HG03354 (cell line): ENCODE results near the gene DDX42.

ENCODE experiments used
- ATAC-seq: cut with Tn5 transposase; IDR thresholded peaks from one replicate; pipeline ENCODE4 v1.9.1; 2021; ENCODE audit warnings: mild to moderate bottlenecking; ENCODE audit not compliant: unreplicated experiment, poor library complexity, severe bottlenecking

The DDX42 gene

DNA sequence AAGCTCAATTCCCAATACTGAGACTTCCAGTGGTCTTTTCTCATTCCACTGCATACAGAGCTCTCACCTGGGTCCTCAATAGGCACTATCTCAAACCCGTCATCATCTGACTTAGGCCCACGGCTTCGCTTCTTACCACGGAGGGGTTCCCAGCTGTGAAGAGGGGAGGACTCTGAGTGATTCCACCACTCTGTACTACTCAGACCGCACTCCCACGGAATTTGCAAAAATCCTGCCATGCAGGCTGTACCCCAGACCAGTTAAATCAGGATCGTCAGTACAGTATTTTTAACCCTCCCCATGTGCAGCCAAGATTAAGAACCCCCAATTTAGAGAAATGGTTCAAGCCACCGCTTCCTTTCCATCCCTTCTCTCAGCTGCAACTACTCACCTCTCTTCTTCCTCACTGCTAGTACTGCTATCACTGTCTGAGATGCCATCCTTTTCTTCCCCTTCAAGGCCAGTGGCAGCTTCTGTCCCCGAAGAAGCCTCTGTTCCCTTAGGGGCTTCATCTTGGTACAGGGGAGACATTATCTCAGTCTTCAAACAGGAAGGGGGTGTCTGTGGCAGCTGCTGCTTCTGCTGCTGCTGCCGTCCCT, 47.1 kb downstream of the DDX42 start:
- ATAC-seq: no peak

DNA sequence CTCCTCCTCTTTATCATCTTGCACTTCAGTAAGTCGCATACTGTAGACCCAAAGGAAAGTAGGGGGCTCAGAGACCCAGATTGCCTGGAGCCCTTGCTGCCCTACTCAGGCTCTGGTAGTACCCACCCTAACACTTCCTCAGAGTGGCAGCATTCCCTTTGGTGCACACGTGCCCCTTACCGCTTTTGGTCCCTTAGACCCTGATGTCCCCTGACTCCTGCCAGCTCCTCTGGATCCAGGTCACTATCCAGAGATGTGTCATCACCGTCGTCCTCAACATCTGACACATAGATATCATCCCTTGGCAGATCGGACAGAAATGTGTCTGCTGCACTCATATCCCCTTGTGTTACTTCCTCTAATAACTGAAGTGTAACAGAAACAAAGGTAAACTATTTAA, 47.8 kb downstream of the DDX42 start:
- ATAC-seq: no peak

DNA sequence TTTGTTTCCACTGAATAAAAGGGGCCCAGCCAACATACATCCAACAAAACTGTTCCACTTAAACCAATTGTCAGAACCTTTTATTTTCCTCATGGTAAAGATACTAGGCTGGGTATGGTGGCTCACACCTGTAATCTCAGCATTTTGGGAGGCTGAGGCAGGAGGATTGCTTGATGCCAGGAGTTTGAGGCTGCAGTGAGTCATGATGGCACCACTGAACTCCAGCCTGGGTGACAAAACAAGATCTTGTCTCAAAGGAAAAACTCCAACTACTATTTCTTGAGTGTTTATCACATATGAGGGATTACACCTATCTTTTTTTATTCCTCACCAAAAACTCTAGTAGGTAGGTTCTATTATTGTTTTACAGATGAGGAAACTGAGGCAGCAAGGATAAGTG, 48.6 kb downstream of the DDX42 start:
- no peak for ATAC-seq

DNA sequence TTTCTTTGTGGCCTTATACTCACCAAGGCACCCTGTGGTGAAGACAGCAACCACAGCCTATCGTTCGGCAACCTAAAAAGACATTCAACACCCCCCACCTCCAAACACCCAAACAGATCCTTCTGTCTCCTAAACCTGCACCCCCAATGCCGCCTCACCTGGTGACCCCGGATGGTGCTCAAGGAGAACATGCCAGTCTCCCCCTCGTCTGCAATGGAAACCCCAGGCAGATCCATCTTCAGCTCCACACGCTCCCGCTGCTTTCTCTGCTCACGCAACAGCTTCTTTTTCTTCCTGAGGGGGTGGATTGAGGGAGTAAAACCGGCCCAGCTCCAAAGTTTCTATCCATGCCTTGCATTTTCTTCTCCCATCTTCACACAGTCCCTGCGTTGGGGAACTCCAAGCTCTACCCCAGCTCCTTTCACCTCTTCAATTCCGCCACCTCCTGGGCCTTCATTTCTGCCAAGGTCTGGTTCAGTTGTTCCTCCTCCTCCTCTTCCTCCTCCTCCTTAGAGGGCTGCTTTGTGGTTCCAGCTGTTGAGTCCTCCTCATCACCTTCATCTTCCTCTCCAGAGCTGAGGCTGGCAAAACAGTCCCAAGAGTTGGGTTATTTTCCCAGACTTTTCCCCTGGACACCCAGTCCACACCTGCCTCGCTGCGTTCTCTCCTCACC, 49.8 kb downstream of the DDX42 start:
- ATAC-seq: no peak

DNA sequence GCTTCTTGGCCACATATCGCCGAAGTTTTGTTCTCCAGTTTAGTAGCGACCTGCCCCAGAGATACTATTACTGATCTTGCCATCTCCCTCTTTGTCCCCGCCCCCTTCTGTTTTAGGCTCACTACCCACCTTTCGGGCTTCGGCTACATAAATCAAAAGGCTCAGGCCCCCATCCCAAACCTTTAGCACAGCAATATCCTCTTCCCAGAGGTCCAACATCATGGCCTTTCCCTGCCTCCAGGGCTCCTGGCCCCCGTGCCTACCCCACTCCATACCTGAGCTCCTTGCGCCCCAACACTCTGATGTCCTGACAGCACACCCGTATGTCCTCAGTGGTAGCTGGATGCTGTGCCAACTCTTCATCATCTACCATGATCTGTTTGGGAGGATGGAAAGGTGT, 50.4 kb downstream of the DDX42 start:
- no peak for ATAC-seq

DNA sequence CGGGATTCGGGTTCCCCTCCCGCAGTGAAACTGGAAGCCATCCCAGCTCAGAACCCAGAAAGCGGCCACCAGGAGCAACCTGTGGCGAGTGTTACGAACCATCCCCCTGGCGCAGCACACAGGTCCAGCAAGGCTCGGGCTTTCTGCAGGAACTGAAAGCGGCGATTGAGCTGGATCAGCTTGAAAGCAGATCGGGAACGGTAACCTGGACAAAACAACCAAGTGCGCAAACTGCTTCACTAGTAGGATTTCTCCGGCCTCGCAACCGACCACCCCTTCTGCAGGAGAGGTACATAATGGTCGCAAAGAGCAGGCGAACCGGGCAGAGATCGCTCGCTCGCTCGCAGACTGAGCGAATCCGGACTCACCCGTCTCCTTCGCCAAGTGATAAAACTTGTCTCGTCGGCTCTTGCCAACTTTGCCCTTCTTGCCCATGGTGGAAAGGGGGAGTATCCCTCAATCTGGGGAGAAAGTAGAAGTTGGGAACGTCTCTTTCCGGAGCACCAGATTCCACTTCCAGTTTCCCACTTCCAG, 52.6 kb downstream of the DDX42 start:
- ATAC-seq: no peak

DNA sequence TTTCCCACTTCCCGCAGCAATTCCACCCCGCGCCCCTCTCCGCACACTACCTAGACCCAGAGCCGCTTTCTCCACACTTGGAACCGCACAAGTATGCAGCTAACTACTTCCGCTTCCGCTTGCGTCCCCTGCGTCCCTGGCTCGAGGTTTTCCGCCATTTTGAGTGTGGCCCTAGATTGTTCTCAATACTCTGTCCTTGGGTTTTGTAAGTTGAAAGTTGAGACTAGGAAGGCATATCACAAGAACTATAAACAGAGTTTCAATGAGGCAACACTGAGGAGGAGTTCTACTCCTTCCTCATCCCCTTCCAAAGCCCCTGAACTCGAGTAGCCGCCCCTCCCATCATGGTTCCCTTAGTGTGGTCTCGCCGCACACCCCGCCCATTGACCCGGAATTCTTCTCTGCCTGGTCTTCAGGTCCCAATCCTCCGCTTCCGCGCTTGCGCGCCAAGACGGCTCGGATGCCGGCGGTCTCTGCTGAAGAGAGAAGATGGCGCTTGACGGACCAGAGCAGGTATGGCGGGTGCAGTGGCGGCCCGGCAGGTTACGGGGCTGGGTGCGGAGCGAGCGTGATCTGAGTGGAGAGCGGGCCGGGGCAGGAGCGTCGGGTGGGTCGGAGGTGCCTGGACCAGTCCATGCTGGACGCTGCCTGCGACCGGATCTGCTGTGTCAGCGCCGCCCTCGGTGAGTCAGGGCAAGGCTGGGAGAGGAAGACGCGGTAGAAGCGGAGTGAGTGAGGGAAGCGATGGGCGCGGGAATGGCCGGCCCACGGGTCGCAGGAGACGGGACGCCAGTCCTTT, 53.2 kb downstream of the DDX42 start, which contains the start of the genes FTSJ3 and PSMC5:
Gene FTSJ3, minus strand, starts transcription at position 662 of the 799 bp plus-strand sequence. CDS start 761 bp downstream, outside the sequence.
Gene PSMC5, plus strand, starts transcription at position 430 of the 799 bp plus-strand sequence. Its CDS starts 60 bp downstream, at position 490.
- peak; percentile 92 for ATAC-seq

DNA sequence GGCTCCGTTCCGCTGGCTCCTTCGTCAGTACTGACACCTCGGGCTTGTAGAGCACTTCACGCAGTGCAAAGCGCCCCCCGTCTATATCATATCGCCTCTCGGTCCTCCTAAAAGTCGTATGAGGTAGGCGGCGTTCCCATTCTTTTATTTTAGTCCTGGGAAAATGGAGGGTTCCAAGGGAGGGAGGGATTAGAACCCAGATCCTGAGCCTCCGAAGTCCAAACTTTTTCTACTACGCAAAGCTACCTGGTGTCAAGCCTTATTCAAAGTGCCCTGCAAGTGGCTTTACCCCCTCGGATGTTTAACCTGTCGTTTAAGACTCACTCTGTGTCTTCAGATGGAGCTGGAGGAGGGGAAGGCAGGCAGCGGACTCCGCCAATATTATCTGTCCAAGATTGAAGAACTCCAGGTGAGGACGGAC, 53.8 kb downstream of the DDX42 start:
- no peak for ATAC-seq

DNA sequence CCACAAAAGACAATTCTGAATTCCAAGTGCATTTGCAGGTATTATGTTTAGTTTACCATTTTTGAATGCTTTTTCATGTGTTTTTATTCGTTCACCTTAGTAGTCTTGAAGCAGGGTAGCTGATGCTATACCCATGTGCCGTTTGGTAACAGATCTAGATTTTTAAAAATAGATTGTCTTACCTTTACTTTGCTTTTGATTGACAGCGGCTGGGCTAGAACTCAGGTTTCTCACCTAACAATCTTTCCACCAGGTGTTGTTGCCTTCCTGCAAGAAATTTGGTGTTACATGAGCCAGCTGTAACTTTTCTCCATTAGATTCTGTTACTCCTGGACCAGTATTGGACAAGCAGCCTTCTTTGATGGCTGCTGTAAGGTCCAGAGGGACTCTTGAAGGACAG, 55.0 kb downstream of the DDX42 start:
- no peak for ATAC-seq

DNA sequence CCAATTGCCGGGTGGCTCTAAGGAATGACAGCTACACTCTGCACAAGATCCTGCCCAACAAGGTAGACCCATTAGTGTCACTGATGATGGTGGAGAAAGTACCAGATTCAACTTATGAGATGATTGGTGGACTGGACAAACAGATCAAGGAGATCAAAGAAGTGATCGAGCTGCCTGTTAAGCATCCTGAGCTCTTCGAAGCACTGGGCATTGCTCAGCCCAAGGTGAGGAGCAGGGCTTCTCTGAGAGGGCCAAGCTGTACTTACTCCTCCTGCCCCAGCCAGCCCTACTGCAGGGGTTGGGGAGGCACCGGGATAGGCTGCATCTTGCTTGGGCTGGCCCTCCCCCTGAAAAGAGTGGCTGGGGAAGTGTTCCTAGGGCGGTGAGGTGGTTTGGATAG, 56.3 kb downstream of the DDX42 start:
- ATAC-seq: no peak

DNA sequence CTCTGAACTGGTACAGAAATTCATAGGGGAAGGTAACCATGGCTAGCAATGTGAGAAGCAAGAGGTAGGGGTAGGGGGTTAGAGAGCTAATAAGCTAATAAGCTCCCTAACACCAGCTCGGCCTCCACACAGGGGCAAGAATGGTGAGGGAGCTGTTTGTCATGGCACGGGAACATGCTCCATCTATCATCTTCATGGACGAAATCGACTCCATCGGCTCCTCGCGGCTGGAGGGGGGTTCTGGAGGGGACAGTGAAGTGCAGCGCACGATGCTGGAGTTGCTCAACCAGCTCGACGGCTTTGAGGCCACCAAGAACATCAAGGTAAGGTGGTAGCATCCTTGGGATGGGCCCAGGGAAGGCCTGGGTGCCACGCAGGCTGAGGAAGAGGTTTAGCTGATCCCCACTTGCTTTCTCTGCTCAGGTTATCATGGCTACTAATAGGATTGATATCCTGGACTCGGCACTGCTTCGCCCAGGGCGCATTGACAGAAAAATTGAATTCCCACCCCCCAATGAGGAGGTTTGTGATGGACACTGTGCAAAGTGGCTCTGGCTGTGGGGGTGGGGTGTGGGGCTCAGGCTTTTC, 57.0 kb downstream of the DDX42 start:
- no peak for ATAC-seq

DNA sequence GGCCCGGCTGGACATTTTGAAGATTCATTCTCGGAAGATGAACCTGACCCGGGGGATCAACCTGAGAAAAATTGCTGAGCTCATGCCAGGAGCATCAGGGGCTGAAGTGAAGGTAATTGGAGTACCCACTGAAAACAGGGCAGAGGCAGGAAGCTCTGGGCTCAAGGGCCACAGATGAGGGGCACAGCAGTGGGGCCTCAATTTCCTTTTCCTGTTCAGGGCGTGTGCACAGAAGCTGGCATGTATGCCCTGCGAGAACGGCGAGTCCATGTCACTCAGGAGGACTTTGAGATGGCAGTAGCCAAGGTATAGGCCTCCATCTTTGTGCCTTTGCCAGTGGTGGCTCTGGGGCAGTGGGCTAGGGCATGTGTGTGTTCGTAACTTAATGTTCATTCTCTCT, 57.5 kb downstream of the DDX42 start:
- ATAC-seq: no peak

DNA sequence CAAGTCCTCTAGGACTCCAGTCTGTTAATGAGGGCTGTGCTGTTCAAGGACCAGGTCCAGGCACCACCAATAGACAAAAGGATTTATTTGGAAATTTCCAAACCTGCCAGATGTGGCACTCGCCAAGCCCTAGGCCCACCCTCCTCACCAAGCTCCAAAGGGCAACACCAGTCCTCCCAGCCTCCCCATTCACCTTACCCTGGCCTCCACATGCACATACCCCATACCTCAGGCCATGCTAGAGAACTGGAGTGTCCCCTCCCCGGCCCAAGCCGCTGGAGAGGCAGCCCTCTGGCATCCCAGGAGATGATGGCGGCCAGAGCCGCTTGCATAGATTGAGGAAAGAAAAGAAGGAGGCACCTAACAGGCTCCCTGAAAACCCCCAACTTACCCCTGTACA, 58.0 kb downstream of the DDX42 start:
- ATAC-seq: no peak

DNA sequence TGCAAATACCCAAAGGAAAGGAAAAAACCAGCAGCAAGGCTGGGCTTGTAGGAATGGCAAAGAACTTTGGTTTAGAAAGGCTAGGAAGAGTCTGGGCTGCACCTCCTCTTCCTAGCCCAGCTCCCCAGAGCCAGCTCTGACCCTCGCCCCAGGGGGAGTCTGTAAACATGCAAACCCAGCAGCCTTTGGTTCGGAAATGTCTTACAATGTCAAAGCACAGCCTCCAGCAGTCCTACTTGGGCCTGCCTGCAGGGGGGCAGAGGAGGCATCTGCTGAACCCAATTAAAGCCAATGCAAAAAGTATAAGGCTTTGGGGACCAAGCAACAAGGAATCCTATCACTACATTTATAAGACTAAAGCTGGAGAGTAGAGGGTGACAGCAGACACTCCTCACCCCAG, 58.5 kb downstream of the DDX42 start:
- ATAC-seq: no peak

DNA sequence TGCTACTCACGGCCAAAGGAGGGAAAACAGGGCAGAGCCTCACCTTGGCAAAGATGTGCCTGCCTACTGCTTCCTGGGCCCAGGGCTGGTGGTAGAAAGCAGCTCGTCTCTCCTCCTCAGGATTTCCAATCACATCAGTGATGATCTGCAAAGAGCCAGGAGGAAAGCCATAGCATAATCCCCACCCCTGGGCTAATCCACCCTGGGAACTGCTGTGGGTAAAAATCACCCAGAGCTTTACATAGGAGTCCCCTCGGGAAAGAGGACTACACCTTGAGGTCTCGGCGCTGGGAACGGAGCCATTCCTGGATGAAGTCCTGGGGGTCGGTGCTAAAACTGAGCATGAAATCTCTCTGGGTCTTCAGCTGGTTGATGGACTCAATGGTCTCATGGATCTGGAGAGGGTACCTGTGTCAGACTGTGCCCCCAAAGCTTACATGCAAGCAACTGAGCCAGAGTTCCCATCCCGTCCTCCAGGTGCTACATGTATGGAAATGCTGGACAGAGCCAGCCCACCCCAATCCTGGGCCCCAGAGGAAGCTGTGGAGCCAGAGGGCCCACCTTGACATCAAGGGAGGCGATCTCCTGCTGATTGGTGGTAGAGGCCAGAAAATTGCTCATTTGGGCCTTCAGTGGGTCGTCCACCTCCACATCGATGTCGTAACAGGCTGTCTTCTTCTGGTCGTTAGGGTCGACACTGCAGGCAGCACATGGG, 59.2 kb downstream of the DDX42 start:
- ATAC-seq: no peak

DNA sequence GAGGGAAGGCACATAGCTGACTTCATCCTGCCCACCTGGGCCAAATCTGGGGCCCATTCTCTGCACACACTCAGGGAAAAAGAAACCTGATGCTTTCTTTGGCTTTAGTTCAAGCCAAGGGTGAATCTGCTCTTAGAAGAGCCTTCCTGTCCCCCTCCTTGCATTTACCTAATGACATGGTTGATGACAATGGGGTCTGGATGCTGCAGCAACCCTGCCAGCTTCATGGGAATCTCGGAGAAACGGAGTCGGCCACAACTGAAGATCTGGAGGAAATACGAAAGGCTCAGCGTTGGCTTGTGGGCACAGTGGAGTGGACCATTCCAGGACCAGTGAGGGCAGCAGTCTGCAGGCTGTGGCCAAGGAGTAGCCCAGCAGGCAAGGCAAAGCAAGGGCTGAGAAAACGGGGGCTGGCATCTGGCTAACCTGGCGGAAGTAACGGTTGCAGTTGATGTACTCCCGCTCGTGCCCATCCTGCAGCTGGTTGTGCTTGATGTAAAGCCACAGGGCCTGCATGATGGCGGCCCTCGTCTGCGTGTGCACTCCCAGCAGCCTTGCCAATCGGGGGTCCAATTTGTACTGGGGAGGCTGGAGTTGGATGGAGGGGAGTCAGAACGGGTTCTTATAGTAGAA, 59.9 kb downstream of the DDX42 start:
- no peak for ATAC-seq

DNA sequence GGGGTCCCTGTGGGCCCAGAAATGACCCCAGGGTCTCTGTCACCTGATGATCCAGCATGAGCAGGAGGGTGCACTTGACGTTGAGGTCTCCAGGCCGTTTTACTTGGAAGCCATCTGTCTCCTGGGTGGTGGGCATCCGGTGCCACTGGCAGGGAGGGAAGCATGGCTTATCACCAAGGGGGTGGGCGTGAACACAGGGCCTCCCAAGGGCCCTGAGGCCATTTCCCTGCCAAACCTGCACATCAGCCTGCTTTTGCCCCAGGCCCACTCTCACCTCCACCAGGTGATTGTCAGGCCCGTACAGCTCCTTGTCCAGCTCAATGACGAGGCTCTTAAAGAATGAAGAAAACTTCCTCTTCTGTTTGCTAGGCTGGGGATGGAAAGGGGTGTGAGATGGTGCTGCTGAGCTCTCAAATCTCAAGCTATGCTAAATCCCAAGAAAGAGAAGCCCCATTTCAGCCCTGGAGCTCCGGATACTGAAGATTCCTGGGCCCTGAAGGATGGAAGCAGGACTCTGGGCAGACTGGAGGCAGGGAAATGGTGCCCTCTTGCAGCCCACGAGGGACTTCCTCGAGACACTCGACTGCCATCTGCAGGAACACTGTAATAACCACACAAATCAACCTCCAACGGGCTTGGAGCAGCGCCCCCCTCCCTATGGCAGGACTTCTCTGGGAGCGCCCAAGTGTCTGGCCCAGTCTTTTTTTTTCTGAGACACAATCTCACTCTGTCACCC, 60.6 kb downstream of the DDX42 start:
- peak; percentile 65 for ATAC-seq

DNA sequence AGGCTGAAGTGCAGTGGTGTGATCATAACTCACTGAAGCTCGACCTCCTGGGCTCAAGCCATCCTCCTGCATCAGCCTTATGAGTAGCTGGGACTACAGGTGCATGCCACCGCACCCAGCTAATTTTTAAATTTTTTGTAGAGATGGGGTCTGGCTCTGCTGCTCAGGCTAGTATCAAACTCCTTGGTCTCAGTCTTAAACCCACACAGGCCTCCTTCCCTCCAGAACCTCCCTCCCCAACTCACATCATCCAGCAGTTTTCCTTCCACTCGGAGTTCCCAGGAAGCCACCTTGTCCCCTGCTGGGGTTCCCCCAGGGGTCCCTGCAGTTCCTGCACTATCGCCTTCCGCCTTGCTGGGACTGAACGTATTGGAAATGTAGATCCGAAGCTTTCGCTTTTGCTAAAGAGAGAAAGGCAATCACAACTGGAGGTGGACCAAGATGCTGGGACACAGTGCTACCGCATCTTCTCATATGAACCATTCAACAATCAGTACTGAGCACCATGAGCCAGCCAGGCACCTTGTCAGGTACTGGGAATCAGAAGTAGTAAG, 61.3 kb downstream of the DDX42 start:
- ATAC-seq: no peak
